Fibroblast of the conjunctiva (primary cell): Measurements from ENCODE around the gene ZNF746.
"Not testable (repeated sequence)": the region's sequence is repeated elsewhere in the genome, so short reads cannot be mapped to it uniquely, and the experiment has no call there.

Experiments used
- DNase-seq: peaks from one replicate; pipeline ENCODE4 v3.0.0-alpha.2; 2010; ENCODE audit warnings: low read depth

Gene ZNF746

GRCh38 chr7:149459540-149460452 is 37.8 kb downstream of the ZNF746 start:
- no peak for DNase-seq

- no peak for DNase-seq
Observed at GRCh38 chr7:149459201-149459539, 38.4 kb downstream of the ZNF746 start.

GRCh38 chr7:149458235-149458634 is 39.4 kb downstream of the ZNF746 start:
- no peak for DNase-seq

GRCh38 chr7:149457766-149458165 is 39.8 kb downstream of the ZNF746 start:
- DNase-seq = no peak

- DNase-seq = no peak
Observed at GRCh38 chr7:149456506-149457421, 40.8 kb downstream of the ZNF746 start.

- DNase-seq = no peak
Observed at GRCh38 chr7:149455175-149455950, 42.2 kb downstream of the ZNF746 start.

GRCh38 chr7:149454750-149455149 is 42.9 kb downstream of the ZNF746 start:
- no peak for DNase-seq

- no peak for DNase-seq
Observed at GRCh38 chr7:149454006-149454405, 43.6 kb downstream of the ZNF746 start.

- no peak for DNase-seq
Observed at GRCh38 chr7:149450821-149451220, 46.8 kb downstream of the ZNF746 start.

GRCh38 chr7:149449897-149450296 is 47.7 kb downstream of the ZNF746 start:
- no peak for DNase-seq

GRCh38 chr7:149448961-149449360 is 48.6 kb downstream of the ZNF746 start:
- DNase-seq = no peak

GRCh38 chr7:149446026-149446425 is 51.6 kb downstream of the ZNF746 start:
- not testable (repeated sequence) for DNase-seq

GRCh38 chr7:149444287-149444686 is 53.3 kb downstream of the ZNF746 start:
- no peak for DNase-seq

GRCh38 chr7:149443523-149443922 is 54.1 kb downstream of the ZNF746 start:
- DNase-seq = no peak

- no peak for DNase-seq
Observed at GRCh38 chr7:149442924-149443323, 54.7 kb downstream of the ZNF746 start.

GRCh38 chr7:149440222-149440621 is 57.4 kb downstream of the ZNF746 start:
- no peak for DNase-seq

GRCh38 chr7:149436358-149436757 is 61.3 kb downstream of the ZNF746 start:
- DNase-seq = no peak

GRCh38 chr7:149433124-149433523 is 64.5 kb downstream of the ZNF746 start:
- no peak for DNase-seq

- DNase-seq = no peak
Observed at GRCh38 chr7:149432121-149432691, 65.4 kb downstream of the ZNF746 start.

GRCh38 chr7:149431486-149432120 is 66.0 kb downstream of the ZNF746 start:
- DNase-seq = no peak

- DNase-seq = no peak
Observed at GRCh38 chr7:149430192-149430591, 67.4 kb downstream of the ZNF746 start.
